Activated T-cell treated with anti-CD3 and anti-CD28 coated beads, Interleukin-2, amount 50 U/mL, for 24 hours (primary cell): ENCODE measurements around the gene EPHA3.

ENCODE experiments used
- DNase-seq: peaks from one replicate; pipeline ENCODE4 v3.0.0-alpha.2; 2020
- H3K27ac Mint-ChIP-seq: 2 replicates; pipeline ENCODE4 v1.8.0; 2020; ENCODE audit warnings: mild to moderate bottlenecking, mixed read lengths
- H3K27me3 Mint-ChIP-seq: 2 replicates; pipeline ENCODE4 v1.8.0; 2020; ENCODE audit warnings: mixed read lengths
- H3K36me3 Mint-ChIP-seq: 2 replicates; pipeline ENCODE4 v1.8.0; 2020; ENCODE audit warnings: low read depth, mixed read lengths
- H3K4me1 Mint-ChIP-seq: 2 replicates; pipeline ENCODE4 v1.8.0; 2020; ENCODE audit warnings: low read depth, mixed read lengths
- H3K4me3 Mint-ChIP-seq: 2 replicates; pipeline ENCODE4 v1.8.0; 2020; ENCODE audit warnings: mild to moderate bottlenecking, moderate library complexity, mixed read lengths
- H3K9me3 Mint-ChIP-seq: 2 replicates; pipeline ENCODE4 v1.8.0; 2020; ENCODE audit warnings: mixed read lengths

Gene EPHA3

DNA sequence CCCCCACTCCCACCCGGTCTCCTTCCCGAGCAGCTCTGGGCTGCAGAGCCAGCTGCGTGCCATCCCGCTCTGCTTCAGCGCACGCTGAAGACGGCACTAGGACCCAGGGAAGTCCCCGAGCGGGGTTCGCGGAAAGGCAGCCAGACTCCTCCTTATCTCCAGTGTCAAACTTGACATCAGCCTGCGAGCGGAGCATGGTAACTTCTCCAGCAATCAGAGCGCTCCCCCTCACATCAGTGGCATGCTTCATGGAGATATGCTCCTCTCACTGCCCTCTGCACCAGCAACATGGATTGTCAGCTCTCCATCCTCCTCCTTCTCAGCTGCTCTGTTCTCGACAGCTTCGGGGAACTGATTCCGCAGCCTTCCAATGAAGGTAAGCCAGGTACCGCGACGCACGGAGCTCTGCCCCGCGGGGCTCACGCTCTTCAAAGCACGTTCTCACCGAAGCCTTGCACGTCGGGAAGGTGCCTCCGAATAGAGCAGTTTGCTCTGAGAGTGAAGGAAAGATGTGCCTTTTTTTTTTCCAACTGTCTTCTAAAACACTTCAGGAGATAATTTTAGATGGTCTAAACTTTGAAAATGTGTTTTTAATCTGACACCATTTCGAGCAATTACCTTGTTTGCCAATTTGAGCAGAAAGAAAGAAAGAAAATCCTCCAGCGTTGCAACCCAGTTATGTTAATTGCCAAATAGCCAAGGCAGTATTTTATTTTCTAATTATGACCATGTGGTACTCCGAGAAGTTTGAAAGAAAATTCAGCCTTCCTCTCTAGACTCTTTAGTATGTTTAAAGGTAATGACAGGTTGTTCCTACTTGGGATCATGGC, at the start of gene EPHA3:
Gene EPHA3 (plus strand): TSS at position 161 of the 830 bp plus-strand sequence. CDS start 128 bp downstream, at position 289.
- Mint-ChIP-seq H3K27me3 (peaks cover 26% of the 10 kb centered on the region), H3K27ac (no peak within 1 kb of the TSS), H3K36me3 (no peaks in the 10 kb centered on the region), H3K4me3 (peak within 1 kb of the TSS; percentile 62), H3K4me1 (peaks cover 15% of the 10 kb centered on the region), H3K9me3 (no peaks in the 10 kb centered on the region)
- peak; percentile 55 for DNase-seq

- Mint-ChIP-seq H3K27me3 (no peaks in the 10 kb centered on the region), H3K36me3 (no peaks in the 10 kb centered on the region), H3K27ac (no peak overlapping the region), H3K9me3 (no peaks in the 10 kb centered on the region), H3K4me1 (no peaks in the 10 kb centered on the region), H3K4me3 (no peak overlapping the region)
- DNase-seq, result no peak
These were observed 49.0 kb upstream of the EPHA3 start for GRCh38 chr3:89058371-89058770.

DNA sequence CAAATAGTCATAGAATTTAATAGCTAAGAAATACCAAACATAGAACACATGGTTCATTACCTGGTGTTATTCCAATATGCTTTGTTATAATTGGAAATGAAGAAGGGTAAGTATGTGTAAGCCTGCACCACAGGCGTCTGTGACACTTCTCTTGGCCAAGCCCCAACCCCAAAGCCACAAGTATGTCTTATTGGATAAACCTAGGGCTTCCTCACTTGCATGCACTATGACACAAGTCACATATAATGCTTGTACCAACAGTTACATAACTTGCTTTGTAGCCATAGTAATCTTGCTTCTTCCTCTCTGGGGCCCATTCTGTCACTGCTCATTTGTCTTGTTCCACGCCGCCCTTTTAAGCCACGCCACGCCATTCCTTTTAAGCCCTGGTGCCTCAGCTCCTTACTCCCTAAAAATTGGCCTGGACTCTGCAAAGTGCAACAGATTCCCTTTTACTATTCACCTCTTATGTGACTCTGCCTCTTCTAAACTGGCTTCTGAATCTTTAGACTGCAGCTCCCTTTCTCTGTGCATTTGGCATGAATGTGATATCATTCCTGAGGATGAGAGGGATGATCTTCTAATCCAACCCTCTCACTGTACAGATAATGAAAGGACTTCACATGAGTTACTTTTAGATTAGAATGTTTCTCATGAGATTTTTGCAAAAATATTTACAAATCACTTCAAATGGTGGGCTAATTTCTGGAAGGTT, 48.1 kb upstream of the EPHA3 start:
- Mint-ChIP-seq H3K36me3 (no peaks in the 10 kb centered on the region), H3K27me3 (no peaks in the 10 kb centered on the region), H3K4me1 (no peaks in the 10 kb centered on the region), H3K27ac (no peak overlapping the region), H3K9me3 (no peaks in the 10 kb centered on the region), H3K4me3 (no peak overlapping the region)
- no peak for DNase-seq

DNA sequence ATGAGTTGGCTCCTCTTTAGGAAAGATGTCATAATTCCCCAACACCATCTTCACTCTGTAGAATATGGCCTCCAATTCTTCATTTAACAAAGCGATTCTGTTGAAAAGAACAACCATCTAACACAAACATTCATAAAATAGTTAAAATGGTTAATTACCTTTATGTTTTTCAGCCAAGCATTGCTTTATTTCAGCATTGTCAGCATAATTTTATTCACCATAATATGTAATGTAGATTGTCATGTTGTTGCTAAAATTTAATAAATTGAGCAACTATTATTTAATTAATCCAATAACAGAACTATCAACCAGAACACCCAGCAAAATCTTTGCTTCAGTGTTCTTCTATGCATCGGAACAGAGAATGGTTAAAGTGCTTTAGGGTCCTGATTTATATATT, 46.2 kb upstream of the EPHA3 start:
- Mint-ChIP-seq H3K36me3 (no peaks in the 10 kb centered on the region), H3K4me1 (no peaks in the 10 kb centered on the region), H3K9me3 (peaks cover 4% of the 10 kb centered on the region), H3K27ac (no peak overlapping the region), H3K4me3 (no peak overlapping the region), H3K27me3 (no peaks in the 10 kb centered on the region)
- no peak for DNase-seq

GRCh38 chr3:89067736-89068135, 39.7 kb upstream of the EPHA3 start:
- no peak for DNase-seq
- no peaks in the 10 kb centered on the region for H3K36me3 Mint-ChIP-seq
- H3K27ac Mint-ChIP-seq, result no peak overlapping the region
- no peaks in the 10 kb centered on the region for H3K27me3 Mint-ChIP-seq
- peaks cover 4% of the 10 kb centered on the region for H3K9me3 Mint-ChIP-seq
- no peaks in the 10 kb centered on the region for H3K4me1 Mint-ChIP-seq
- H3K4me3 Mint-ChIP-seq, result no peak overlapping the region

DNA sequence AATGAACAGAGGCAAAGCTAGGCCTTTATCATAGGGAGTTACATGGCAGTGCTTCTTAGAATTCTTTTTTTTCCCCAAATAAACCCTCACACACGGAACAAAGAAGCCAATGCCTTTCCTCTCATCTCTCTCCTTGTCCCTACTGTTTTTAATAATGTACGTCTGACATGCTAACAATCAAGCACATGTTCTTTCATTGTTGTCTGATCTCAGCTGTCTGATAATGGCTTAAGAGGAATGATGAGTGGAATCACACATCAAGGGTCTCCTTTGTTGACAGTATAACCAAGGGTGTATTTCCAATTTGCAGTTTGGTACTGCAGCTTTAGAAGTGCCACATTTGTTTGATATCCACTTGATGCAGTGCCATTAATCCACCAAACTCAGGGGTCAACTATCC, 34.8 kb upstream of the EPHA3 start:
- Mint-ChIP-seq H3K36me3 (no peaks in the 10 kb centered on the region), H3K4me3 (no peak overlapping the region), H3K27me3 (no peaks in the 10 kb centered on the region), H3K9me3 (peaks cover 4% of the 10 kb centered on the region), H3K4me1 (no peaks in the 10 kb centered on the region), H3K27ac (no peak overlapping the region)
- no peak for DNase-seq

- Mint-ChIP-seq H3K27me3 (no peaks in the 10 kb centered on the region), H3K4me1 (no peaks in the 10 kb centered on the region), H3K9me3 (peaks cover 4% of the 10 kb centered on the region), H3K4me3 (no peak overlapping the region), H3K36me3 (no peaks in the 10 kb centered on the region), H3K27ac (no peak overlapping the region)
- no peak for DNase-seq
These were observed 27.5 kb upstream of the EPHA3 start for GRCh38 chr3:89079944-89080343.

GRCh38 chr3:89087851-89088250, 19.6 kb upstream of the EPHA3 start:
- Mint-ChIP-seq H3K27ac (no peak overlapping the region), H3K27me3 (no peaks in the 10 kb centered on the region), H3K4me1 (no peaks in the 10 kb centered on the region), H3K4me3 (no peak overlapping the region), H3K36me3 (no peaks in the 10 kb centered on the region), H3K9me3 (no peaks in the 10 kb centered on the region)
- no peak for DNase-seq

GRCh38 chr3:89098173-89098572, 9.2 kb upstream of the EPHA3 start:
- Mint-ChIP-seq H3K36me3 (no peaks in the 10 kb centered on the region), H3K4me1 (peaks cover 1% of the 10 kb centered on the region), H3K27me3 (no peaks in the 10 kb centered on the region), H3K9me3 (no peaks in the 10 kb centered on the region), H3K4me3 (no peak overlapping the region), H3K27ac (no peak overlapping the region)
- DNase-seq, result no peak

GRCh38 chr3:89098964-89099585, 8.3 kb upstream of the EPHA3 start:
- H3K27ac Mint-ChIP-seq, result no peak overlapping the region
- H3K36me3 Mint-ChIP-seq, result no peaks in the 10 kb centered on the region
- H3K4me3 Mint-ChIP-seq, result no peak overlapping the region
- H3K9me3 Mint-ChIP-seq, result no peaks in the 10 kb centered on the region
- no peak for DNase-seq
- no peaks in the 10 kb centered on the region for H3K27me3 Mint-ChIP-seq
- peaks cover 1% of the 10 kb centered on the region for H3K4me1 Mint-ChIP-seq

DNA sequence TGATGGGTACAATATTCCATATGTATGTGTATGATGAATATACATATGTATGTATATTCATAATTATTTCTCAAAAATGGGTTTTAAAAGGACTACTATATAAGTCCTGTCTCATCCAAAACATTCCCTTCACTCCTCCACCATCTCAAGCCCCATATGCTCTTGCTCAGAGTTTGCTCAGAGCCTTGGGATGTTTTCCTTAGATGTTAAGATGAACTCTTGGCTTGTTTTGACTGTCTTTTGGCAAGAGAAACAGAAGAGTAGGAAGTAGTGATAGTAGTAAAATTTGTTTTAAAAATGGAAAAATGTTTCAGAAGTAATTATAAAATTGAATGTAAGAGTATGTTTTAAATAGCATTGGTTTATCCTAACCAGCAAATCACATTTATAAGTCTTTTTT, 6.2 kb upstream of the EPHA3 start:
- no peak for DNase-seq
- Mint-ChIP-seq H3K27ac (no peak overlapping the region), H3K4me1 (peaks cover 1% of the 10 kb centered on the region), H3K36me3 (no peaks in the 10 kb centered on the region), H3K4me3 (no peak overlapping the region), H3K9me3 (no peaks in the 10 kb centered on the region), H3K27me3 (peaks cover 4% of the 10 kb centered on the region)

- no peak for DNase-seq
- Mint-ChIP-seq H3K27ac (no peak overlapping the region), H3K9me3 (no peaks in the 10 kb centered on the region), H3K4me3 (no peak overlapping the region), H3K4me1 (peaks cover 3% of the 10 kb centered on the region), H3K36me3 (no peaks in the 10 kb centered on the region), H3K27me3 (peaks cover 9% of the 10 kb centered on the region)
These were observed 5.5 kb upstream of the EPHA3 start for GRCh38 chr3:89101921-89102320.

- H3K36me3 Mint-ChIP-seq, result no peaks in the 10 kb centered on the region
These were observed 2.9 kb upstream of the EPHA3 start for GRCh38 chr3:89104499-89104898.

GRCh38 chr3:89105503-89105902, 1.9 kb upstream of the EPHA3 start:
- Mint-ChIP-seq H3K36me3 (no peaks in the 10 kb centered on the region), H3K4me3 (no peak overlapping the region), H3K27me3 (peaks cover 26% of the 10 kb centered on the region), H3K4me1 (peaks cover 15% of the 10 kb centered on the region), H3K9me3 (no peaks in the 10 kb centered on the region), H3K27ac (no peak overlapping the region)
- DNase-seq, result no peak

More at GRCh38 chr3:89104499-89104898, 2.9 kb upstream of the EPHA3 start:
- no peak overlapping the region for H3K4me3 Mint-ChIP-seq
- no peaks in the 10 kb centered on the region for H3K9me3 Mint-ChIP-seq
- H3K27me3 Mint-ChIP-seq, result peaks cover 26% of the 10 kb centered on the region
- H3K27ac Mint-ChIP-seq, result no peak overlapping the region
- H3K4me1 Mint-ChIP-seq, result peaks cover 15% of the 10 kb centered on the region
- no peak for DNase-seq

GRCh38 chr3:89108291-89108550, 800 bp downstream of the EPHA3 start:
- Mint-ChIP-seq H3K36me3 (no peaks in the 10 kb centered on the region), H3K27ac (no peak overlapping the region), H3K27me3 (peaks cover 26% of the 10 kb centered on the region), H3K4me1 (peaks cover 15% of the 10 kb centered on the region), H3K9me3 (no peaks in the 10 kb centered on the region), H3K4me3 (no peak overlapping the region)
- DNase-seq, result no peak
